Neural cell (in vitro differentiated cells): ENCODE data around the gene ENO1.

Experiments
- EP300 ChIP-seq: fragments of 450-650 bp; conservative IDR thresholded peaks from 2 replicates; pipeline ENCODE4 v1.6.1; 2014; ENCODE audit warnings: antibody characterized with exemption, mild to moderate bottlenecking, moderate library complexity; ENCODE audit not compliant: poor library complexity, severe bottlenecking
- EZH2 ChIP-seq: fragments of 200-600, 300-800 bp; shearing (Covaris generic), sonication (generic); IDR thresholded peaks from 2 replicates; pipeline ENCODE4 v1.6.1; 2014; ENCODE audit warnings: antibody characterized with exemption, low read length, borderline replicate concordance, mild to moderate bottlenecking; ENCODE audit not compliant: insufficient read depth, poor library complexity, severe bottlenecking
- MXI1 ChIP-seq: fragments of 450-650 bp; conservative IDR thresholded peaks from 2 replicates; pipeline ENCODE4 v1.6.1; 2014; ENCODE audit warnings: antibody characterized with exemption, mild to moderate bottlenecking; ENCODE audit not compliant: poor library complexity, severe bottlenecking
- POLR2AphosphoS5 ChIP-seq: IDR thresholded peaks from 2 replicates; pipeline ENCODE4 v1.6.1; 2012
- RAD21 ChIP-seq: fragments of 450-650 bp; conservative IDR thresholded peaks from 2 replicates; pipeline ENCODE4 v1.6.1; 2014; ENCODE audit warnings: antibody characterized with exemption, mild to moderate bottlenecking, moderate library complexity
- TAF1 ChIP-seq: IDR thresholded peaks from 2 replicates; pipeline ENCODE4 v1.6.1; 2012; ENCODE audit warnings: low read depth
- TF ChIP-seq, protein P1 (sequence below): fragments of 450-650 bp; IDR thresholded peaks from 2 replicates; pipeline ENCODE4 v1.5.1; 2014; ENCODE audit warnings: antibody characterized with exemption, mild to moderate bottlenecking, moderate library complexity; ENCODE audit not compliant: poor library complexity, severe bottlenecking
- TF ChIP-seq, protein P2 (sequence below): IDR thresholded peaks from 2 replicates; pipeline ENCODE4 v1.6.1; 2012; ENCODE audit warnings: borderline replicate concordance

DNA sequence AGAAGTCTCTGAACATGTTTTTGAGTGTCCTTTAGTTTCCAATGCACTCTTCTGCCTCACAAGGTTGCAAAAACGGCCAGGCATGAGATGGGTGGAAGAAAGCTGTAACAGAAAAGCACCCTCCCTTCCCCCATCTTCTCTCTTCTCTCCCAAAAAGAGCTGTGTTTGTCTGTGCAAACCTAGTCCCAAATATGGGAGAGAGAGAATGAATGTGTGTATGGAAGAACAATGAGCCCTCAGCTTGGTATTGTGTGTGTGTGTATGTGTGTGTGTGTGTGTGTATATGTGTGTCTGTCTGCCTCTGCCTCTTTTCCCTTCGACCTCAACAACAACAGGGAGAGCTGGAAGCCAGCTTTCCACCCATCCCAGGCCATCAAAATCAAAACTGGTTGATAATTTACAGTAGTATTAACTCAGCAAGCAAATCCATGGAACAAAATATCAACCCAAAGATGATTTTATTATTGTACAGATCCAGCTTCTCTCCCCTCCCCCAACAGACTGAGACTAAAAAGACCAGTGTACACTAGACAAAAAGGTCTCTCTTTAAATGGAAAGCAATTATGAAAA, 62.8 kb downstream of the ENO1 start:
- TF ChIP-seq, protein P1, sequence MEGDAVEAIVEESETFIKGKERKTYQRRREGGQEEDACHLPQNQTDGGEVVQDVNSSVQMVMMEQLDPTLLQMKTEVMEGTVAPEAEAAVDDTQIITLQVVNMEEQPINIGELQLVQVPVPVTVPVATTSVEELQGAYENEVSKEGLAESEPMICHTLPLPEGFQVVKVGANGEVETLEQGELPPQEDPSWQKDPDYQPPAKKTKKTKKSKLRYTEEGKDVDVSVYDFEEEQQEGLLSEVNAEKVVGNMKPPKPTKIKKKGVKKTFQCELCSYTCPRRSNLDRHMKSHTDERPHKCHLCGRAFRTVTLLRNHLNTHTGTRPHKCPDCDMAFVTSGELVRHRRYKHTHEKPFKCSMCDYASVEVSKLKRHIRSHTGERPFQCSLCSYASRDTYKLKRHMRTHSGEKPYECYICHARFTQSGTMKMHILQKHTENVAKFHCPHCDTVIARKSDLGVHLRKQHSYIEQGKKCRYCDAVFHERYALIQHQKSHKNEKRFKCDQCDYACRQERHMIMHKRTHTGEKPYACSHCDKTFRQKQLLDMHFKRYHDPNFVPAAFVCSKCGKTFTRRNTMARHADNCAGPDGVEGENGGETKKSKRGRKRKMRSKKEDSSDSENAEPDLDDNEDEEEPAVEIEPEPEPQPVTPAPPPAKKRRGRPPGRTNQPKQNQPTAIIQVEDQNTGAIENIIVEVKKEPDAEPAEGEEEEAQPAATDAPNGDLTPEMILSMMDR, result no peak
- no peak for TF ChIP-seq EZH2
- TF ChIP-seq MXI1, result no peak
- TF ChIP-seq EP300, result peak; percentile 16
- peak; percentile 58 for TF ChIP-seq RAD21
- TF ChIP-seq POLR2AphosphoS5, result peak; percentile 69
- TF ChIP-seq, protein P2, sequence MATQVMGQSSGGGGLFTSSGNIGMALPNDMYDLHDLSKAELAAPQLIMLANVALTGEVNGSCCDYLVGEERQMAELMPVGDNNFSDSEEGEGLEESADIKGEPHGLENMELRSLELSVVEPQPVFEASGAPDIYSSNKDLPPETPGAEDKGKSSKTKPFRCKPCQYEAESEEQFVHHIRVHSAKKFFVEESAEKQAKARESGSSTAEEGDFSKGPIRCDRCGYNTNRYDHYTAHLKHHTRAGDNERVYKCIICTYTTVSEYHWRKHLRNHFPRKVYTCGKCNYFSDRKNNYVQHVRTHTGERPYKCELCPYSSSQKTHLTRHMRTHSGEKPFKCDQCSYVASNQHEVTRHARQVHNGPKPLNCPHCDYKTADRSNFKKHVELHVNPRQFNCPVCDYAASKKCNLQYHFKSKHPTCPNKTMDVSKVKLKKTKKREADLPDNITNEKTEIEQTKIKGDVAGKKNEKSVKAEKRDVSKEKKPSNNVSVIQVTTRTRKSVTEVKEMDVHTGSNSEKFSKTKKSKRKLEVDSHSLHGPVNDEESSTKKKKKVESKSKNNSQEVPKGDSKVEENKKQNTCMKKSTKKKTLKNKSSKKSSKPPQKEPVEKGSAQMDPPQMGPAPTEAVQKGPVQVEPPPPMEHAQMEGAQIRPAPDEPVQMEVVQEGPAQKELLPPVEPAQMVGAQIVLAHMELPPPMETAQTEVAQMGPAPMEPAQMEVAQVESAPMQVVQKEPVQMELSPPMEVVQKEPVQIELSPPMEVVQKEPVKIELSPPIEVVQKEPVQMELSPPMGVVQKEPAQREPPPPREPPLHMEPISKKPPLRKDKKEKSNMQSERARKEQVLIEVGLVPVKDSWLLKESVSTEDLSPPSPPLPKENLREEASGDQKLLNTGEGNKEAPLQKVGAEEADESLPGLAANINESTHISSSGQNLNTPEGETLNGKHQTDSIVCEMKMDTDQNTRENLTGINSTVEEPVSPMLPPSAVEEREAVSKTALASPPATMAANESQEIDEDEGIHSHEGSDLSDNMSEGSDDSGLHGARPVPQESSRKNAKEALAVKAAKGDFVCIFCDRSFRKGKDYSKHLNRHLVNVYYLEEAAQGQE, result peak; percentile 66
- TF ChIP-seq TAF1, result no peak
